ENCODE data around the gene BASP1.

Gene BASP1

DNA sequence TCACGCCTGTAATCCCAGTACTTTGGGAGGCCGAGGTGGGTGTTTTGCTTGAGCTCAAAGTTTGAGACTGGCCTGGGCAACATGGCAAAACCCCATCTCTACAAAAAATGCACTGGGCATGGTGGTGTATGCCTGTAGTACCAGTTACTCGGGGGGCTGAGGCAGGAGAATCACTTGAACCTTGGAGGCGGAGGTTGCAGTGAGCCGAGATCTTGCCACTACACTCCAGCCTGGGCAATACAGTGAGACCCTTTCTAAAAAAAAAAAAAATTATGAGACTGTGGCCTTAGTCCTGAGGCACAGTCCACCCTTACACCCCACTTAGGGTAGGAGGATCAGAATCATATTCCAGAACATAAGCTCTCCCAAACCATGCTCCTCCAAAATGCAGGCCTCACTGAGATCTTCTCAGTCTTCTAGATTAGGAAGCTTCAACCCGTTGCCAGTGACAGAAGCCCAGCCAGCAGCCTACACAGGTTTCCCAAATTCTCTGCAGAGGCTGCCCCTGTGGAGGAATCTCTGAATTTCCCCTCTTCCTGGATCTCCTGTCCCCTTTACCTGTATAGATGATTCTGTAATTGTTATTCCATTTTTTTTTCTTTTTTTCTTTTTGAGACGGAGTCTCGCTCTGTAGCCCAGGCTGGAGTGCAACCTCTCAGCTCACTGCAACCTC, 77.3 kb downstream of the BASP1 start:
- no peak for TF ChIP-seq GATA3 (IDR thresholded peaks at IDR 0.05; ENCODE audit: low read depth, low read length)
- TF ChIP-seq GATA2 (IDR thresholded peaks at IDR 0.05; ENCODE audit: low read depth, low read length), result no peak

DNA sequence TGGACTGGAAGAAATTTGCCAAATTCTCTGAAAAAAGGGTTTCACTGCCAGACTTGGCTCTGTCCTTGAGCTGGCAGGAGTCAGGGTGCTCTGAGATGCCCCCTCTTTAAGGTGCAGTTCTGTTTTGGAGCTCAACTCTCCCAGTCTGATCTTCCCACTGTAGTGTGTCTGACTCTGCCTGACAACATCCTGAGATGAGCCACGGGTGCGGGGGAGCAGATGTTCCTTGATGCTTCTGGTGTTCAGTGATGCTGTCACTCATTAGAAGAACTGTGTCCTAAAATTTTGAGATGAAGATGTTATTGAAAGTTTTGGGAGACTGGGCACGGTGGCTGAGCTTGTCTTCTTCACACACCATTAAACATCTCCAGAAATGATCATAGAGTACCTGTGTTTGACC, 78.2 kb downstream of the BASP1 start:
- TF ChIP-seq GATA3 (IDR thresholded peaks at IDR 0.05; ENCODE audit: low read depth, low read length), result no peak
- TF ChIP-seq GATA2 (IDR thresholded peaks at IDR 0.05; ENCODE audit: low read depth, low read length), result no peak

DNA sequence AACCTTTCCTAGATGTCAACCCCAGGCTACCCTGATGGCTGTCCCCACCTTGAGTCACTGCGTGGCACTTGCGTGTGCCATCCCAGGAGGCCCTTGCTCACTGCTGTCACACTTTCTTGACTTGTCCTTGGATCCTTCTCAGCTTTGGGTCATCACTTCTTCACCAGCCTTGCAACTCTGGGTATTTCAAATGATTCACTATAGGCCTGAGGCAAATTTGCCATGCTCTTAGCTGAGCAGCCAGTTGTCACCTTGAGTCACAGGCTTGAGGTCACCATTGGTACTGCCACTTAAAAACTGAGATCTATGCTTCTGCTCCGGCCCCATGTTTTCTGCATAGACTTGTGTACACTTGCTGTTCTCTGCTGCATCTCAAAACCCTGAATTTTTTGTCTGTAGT, 84.7 kb downstream of the BASP1 start:
- TF ChIP-seq GATA2 (IDR thresholded peaks at IDR 0.05; ENCODE audit: low read depth, low read length) (no peak), GATA3 (IDR thresholded peaks at IDR 0.05; ENCODE audit: low read depth, low read length) (no peak)

DNA sequence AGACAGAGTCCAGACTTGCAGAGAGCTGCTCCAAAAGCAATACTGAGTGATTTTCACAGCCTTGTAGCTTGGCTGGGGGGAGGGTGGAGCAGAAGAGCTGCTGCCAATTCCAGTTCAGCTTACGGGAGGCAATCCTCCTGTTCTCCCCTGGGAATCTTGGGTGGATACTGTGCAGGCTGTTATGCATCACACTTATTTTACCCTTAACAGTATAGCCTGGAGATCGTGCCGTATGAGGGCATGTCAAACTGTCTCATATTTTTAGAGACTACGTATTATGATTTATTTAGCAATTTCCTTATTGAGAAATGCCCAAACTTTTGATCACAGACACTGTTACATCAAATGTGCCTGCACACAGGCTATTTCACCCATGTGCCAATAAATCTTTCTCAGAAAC, 85.2 kb downstream of the BASP1 start:
- TF ChIP-seq GATA3 (IDR thresholded peaks at IDR 0.05; ENCODE audit: low read depth, low read length) (no peak), GATA2 (IDR thresholded peaks at IDR 0.05; ENCODE audit: low read depth, low read length) (no peak)

DNA sequence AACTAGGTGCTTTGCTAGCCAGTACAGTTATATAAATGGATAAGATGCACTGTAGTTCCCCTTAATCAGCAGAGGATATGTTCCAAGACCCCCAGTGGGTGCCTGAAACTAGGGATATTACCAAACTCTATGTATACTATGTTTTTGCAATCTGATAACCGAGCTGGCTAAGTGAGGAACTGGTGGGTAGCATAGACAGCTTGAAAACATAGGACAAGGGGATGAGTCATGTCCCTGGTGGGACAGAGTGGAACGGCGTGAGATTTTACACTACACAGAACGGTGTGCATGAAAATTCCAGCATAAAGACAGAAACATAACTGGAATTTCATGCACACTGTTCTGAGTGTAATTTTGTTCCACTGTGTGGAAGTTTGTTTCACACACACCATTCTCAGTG, 86.9 kb downstream of the BASP1 start:
- TF ChIP-seq GATA3 (IDR thresholded peaks at IDR 0.05; ENCODE audit: low read depth, low read length) (no peak), GATA2 (IDR thresholded peaks at IDR 0.05; ENCODE audit: low read depth, low read length) (no peak)

DNA sequence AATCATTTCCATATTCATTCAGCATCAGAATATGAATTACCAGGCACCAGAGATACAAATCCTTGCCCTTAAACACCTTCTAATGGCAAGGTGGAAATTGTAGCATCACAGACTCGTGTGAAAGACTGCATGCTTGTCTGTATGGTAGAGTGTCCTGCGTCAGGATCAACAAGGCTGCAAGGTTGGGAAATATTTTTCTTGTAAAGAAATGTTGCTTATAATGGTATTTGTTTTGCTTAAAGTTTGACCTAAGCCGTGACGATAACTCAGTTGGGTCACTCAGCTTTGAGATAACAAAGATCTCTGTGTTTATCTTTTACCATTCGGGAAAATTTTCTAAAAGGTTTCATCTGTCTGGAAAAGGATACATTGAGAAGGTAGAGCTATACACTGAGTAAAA, 87.6 kb downstream of the BASP1 start:
- TF ChIP-seq GATA3 (IDR thresholded peaks at IDR 0.05; ENCODE audit: low read depth, low read length), result no peak
- no peak for TF ChIP-seq GATA2 (IDR thresholded peaks at IDR 0.05; ENCODE audit: low read depth, low read length)

DNA sequence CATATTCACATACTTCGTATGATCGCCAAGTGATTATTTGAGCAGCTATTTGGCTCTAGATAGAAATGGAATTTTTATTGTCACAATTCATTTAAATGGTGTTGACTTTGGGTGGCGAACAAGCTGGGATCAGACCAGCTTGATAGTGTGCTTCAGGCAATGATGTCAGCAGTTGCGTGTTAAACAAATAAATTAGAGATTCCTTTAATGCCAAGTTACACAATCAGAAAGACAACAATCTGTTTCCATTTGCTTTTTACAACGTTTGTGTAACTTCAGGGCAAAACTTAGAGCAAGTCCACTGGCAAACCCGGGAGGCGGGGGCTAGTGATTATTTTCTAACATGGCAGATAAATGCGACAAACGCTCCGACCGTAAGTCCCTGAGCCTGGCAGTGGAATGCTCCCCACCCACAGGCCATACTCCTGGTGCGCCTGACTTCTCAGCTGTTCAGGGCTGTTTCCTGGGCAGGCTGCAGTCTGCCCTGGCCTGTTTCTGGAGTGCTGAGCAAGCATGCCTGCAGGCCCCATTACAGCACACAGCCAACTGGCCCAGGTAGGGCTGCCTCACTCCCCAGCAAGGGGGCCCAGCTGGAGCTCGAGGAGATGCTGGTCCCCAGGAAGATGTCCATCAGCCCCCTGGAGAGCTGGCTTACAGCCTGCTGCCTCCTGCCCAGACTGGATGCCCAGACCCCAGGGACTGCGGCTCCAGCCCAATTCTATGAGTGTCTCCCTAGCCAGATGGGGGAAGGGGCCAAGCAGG, 88.7 kb downstream of the BASP1 start:
- TF ChIP-seq GATA3 (IDR thresholded peaks at IDR 0.05; ENCODE audit: low read depth, low read length), result no peak
- TF ChIP-seq GATA2 (IDR thresholded peaks at IDR 0.05; ENCODE audit: low read depth, low read length), result no peak

DNA sequence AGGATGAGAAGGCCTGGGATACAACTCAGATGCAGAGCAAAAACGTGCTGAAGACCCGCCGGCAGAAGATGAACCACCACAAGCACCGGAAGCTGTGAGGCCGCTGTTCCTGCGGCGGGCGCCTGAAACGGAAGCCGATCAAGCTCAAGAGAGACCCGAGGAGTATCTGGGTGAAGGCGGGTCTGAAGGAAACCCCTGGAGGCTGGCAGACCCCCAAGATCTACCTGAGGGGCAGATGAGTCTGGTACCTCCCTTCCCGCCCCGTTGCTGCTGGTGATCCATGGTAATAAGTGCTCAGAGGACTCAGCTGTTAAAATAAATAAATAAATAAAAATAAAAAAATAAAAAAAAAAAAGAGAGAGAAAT, 89.3 kb downstream of the BASP1 start:
- TF ChIP-seq GATA2 (IDR thresholded peaks at IDR 0.05; ENCODE audit: low read depth, low read length) (no peak), GATA3 (IDR thresholded peaks at IDR 0.05; ENCODE audit: low read depth, low read length) (no peak)

DNA sequence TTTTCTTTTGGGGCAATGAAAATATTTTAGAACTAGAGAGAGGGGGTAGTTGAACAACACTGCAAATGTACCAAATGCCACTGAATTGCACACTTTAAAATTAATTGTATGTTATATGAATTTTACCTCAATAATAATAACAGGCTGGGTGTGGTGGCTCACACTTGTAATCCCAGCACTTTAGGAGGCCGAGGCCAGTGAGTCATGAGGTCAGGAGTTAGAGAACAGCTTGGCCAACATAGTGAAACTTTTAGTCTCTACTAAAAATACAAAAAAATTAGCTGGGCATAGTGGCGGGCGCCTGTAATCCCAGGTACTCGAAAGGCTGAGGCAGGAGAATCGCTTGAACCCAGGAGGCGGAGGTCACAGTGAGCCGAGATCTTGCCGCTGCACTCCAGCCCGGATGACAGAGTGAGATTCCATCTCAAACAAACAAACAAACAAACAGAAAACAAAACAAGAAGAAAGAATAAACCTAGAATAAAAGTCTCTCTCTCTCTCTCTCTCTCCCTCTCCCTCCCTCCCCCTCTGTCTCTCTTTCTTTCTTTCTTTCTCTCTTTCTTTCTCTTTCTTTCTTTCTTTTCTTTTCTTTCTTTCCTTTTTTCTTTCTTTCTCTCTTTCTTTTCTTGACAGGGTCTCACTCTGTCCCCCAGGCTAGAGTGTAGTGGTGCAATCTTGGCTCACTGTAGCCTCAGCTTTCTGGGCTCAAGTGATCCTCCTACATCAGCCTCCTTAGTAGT, 91.1 kb downstream of the BASP1 start:
- TF ChIP-seq GATA2 (IDR thresholded peaks at IDR 0.05; ENCODE audit: low read depth, low read length) (no peak), GATA3 (IDR thresholded peaks at IDR 0.05; ENCODE audit: low read depth, low read length) (no peak)

DNA sequence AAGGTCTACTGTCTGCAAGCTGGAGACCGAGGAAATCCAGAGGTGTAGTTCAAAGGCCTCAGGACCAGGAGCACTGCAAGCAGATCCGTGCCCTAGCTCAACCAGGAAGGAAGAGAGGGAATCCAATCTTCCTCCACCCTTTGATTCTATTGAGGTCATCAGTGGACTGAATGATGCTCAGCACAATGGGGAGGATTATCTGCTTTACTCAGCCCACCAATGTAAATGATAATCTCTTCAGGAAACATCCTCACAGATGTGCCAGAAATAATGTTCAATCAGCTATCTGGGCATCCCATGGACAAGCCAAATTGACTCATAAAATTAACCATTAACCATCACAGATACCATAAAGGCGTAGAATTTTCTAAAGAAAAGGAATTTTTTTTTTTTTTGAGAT, 92.0 kb downstream of the BASP1 start:
- no peak for TF ChIP-seq GATA3 (IDR thresholded peaks at IDR 0.05; ENCODE audit: low read depth, low read length)
- TF ChIP-seq GATA2 (IDR thresholded peaks at IDR 0.05; ENCODE audit: low read depth, low read length), result no peak

DNA sequence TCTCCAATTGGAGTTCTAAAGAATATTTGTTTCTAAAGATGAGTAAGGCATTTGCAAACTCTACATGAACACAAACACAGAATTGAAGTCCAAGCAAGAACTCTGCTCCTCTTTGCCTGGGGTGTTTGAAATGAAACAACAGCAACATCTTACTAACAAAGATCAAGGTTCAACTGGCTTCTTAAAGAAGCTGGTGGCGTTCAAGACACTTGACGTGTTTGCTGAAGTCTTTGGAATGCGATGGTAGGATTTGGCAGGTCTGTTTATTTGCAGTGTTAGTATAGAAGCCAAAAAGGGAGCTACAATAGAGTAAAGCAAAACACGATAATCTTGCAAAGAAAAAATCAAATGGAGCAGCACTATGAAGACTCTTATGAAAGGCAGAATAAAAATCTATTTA, 94.9 kb downstream of the BASP1 start:
- TF ChIP-seq GATA3 (IDR thresholded peaks at IDR 0.05; ENCODE audit: low read depth, low read length) (no peak), GATA2 (IDR thresholded peaks at IDR 0.05; ENCODE audit: low read depth, low read length) (no peak)

DNA sequence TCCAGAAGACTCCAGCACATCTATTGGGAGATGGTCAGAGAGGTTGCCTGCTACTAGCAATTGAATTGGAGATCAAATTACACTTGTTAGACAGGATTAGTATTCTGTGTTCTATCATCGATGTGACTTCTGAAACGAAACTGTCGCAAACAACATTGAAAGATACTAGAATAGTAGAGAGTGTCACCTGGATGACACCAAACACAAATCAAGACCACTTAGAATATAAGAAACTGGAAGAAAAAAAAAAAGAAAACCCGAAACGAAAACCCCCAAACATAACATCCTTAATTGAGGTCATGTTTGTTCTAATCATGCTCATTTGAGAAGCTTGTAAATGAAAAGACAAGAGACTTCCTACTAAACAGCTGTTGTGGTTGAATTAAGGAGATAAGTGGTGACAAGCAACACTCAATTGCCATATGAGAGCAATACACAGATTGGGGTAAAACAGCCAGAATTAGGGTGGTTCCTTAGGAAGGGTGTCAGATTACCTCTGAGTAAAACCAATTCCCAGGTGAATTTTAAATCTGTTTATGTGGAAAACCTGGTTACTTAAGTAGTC, 97.6 kb downstream of the BASP1 start:
- no peak for TF ChIP-seq GATA3 (IDR thresholded peaks at IDR 0.05; ENCODE audit: low read depth, low read length)
- TF ChIP-seq GATA2 (IDR thresholded peaks at IDR 0.05; ENCODE audit: low read depth, low read length), result no peak

DNA sequence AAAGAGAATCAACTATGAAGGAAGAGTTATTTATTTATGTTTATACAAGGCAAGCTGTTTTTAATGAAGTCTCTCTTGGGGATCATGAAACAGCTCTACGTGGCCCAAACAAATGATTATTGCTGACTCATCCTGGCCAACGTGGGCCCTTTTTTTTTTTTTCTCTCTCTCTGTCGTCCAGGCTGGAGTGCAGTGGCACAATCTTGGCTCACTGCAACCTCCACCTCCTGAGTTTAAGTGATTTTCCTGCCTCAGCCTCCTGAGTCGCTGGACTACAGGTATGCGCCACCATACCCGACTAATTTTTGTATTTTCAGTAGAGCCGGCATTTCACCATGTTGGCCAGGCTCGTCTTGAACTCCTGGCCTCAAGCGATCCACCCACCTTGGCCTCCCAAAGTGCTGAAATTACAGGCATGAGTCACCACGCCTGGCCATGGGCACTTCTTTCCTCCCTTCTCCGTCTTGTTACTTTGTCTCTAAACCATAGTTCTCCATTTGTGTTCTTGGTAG, 98.3 kb downstream of the BASP1 start:
- no peak for TF ChIP-seq GATA3 (IDR thresholded peaks at IDR 0.05; ENCODE audit: low read depth, low read length)
- no peak for TF ChIP-seq GATA2 (IDR thresholded peaks at IDR 0.05; ENCODE audit: low read depth, low read length)

DNA sequence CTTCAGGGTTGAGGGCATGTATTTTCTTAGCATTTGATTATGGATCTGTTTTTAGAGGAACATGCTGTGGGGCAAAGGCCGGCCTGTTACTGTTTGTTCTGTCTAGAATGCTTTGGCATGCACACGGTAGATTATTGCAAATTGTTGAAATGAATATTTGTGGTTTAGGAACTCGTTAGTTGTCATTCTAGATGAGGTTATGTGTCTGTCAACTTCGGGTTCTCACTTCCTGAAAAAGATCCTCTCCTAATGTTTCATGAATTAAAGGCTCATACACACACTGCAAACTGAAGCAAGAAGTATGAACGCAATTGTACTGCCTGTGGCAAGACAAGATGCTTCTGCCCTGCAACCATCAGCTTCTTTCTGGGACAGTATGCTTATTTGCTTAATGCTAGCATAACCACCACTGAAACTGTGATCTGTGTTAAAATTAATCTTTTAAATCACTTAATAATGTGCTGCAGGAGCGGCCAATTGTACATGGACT, 99.6 kb downstream of the BASP1 start:
- TF ChIP-seq GATA2 (IDR thresholded peaks at IDR 0.05; ENCODE audit: low read depth, low read length), result no peak
- no peak for TF ChIP-seq GATA3 (IDR thresholded peaks at IDR 0.05; ENCODE audit: low read depth, low read length)

All from SH-SY5Y (cell line).